BJ (cell line): ENCODE measurements around the gene GABRB1. TPM values are rescaled to one million over a fixed set of nuclear protein-coding genes. Genes with fewer than 3 reads are reported as not detected.

Experiments used
- CTCF ChIA-PET: fragments of 350-600 bp; formaldehyde crosslinking; extraction: SDS; loops from one replicate; lab custom pipeline; 2021; ENCODE audit warnings: antibody characterized with exemption, inconsistent platforms; lab: Yijun Ruan, JAX
- POLR2A ChIA-PET: fragments of 300-600 bp; sonication (Branson Sonifier 250); formaldehyde crosslinking; extraction: SDS; loops from one replicate; lab custom pipeline; 2021; ENCODE audit warnings: antibody characterized with exemption; lab: Charles Lee
- DNase-seq: peaks from one replicate; pipeline ENCODE4 v3.0.0-alpha.2; 2011; ENCODE audit warnings: low read depth
- H3K27me3 ChIP-seq: 2 replicates; pipeline ENCODE4 v1.6.0; 2011; ENCODE audit warnings: low read length; ENCODE audit not compliant: control insufficient read depth, insufficient read depth
- H3K36me3 ChIP-seq: 2 replicates; pipeline ENCODE4 v1.5.1; 2011; ENCODE audit warnings: low read length; ENCODE audit not compliant: control insufficient read depth, insufficient read depth
- H3K4me3 ChIP-seq: 2 replicates; pipeline ENCODE4 v1.5.1; 2011; ENCODE audit warnings: low read depth, mild to moderate bottlenecking, control low read depth, low read length
- CTCF ChIP-seq: IDR thresholded peaks from 2 replicates; pipeline ENCODE4 v1.5.1; 2011; ENCODE audit warnings: low read depth, mild to moderate bottlenecking, control low read depth, inconsistent platforms, low read length, moderate library complexity; ENCODE audit not compliant: insufficient read depth
- polyA plus RNA-seq: library from polyadenylated mRNA; depleted of rRNA; stranded (reverse); fragments of >200 nt; gene quantifications from 2 replicates; pipeline ENCODE4 v1.2.3, GENCODE V29; 2011

The GABRB1 gene
- polyA plus RNA-seq, 1 experiment, result not detected

- H3K27me3 ChIP-seq, result peaks cover 11% of the 10 kb centered on the region
- ChIA-PET POLR2A (no interaction called here), CTCF (no interaction called here)
- peak overlapping the region; percentile 4; the same call in 1 of the 2 replicates for H3K4me3 ChIP-seq
- no peaks in the 10 kb centered on the region for H3K36me3 ChIP-seq
- DNase-seq, result no peak
- TF ChIP-seq CTCF, result no peak
Measured at GRCh38 chr4:47031751-47032404, 511 bp downstream of the GABRB1 start.

- peaks cover 11% of the 10 kb centered on the region for H3K27me3 ChIP-seq
- CTCF ChIA-PET, result no interaction called here
- H3K4me3 ChIP-seq, result peak overlapping the region; percentile 32
Measured at GRCh38 chr4:47032405-47033106, 1.2 kb downstream of the GABRB1 start.

GRCh38 chr4:47038263-47038662, 6.9 kb downstream of the GABRB1 start:
- Histone ChIP-seq H3K4me3 (no peak overlapping the region), H3K27me3 (no peaks in the 10 kb centered on the region), H3K36me3 (no peaks in the 10 kb centered on the region)
- no peak for TF ChIP-seq CTCF
- no peak for DNase-seq
- ChIA-PET POLR2A (no interaction called here), CTCF (no interaction called here)

More at GRCh38 chr4:47032405-47033106, 1.2 kb downstream of the GABRB1 start:
- H3K36me3 ChIP-seq, result no peaks in the 10 kb centered on the region
- POLR2A ChIA-PET, result no interaction called here
- no peak for DNase-seq
- peak; percentile 72 for TF ChIP-seq CTCF

GRCh38 chr4:47040828-47041227, 9.5 kb downstream of the GABRB1 start:
- ChIA-PET POLR2A (no interaction called here), CTCF (no interaction called here)

More at GRCh38 chr4:47040828-47041227, 9.5 kb downstream of the GABRB1 start:
- no peak for TF ChIP-seq CTCF
- Histone ChIP-seq H3K27me3 (no peaks in the 10 kb centered on the region), H3K4me3 (no peak overlapping the region), H3K36me3 (no peaks in the 10 kb centered on the region)
- no peak for DNase-seq
